Activated CD8-positive, alpha-beta T cell treated with anti-CD3 and anti-CD28 coated beads for 36 hours (primary cell): ENCODE results near the gene TRIM67. TPM values are rescaled to one million over a fixed set of nuclear protein-coding genes. Genes with fewer than 3 reads are reported as not detected.

Source experiments
- ATAC-seq: fragments of 200-7000 bp; cut with Tn5 transposase; one replicate; pipeline ENCODE4 v1.10.0; 2021; ENCODE audit warnings: mild to moderate bottlenecking, moderate library complexity
- CTCF ChIA-PET: fragments of 350-600 bp; sonication (Branson Sonifier 250); formaldehyde crosslinking; loops from one replicate; lab custom pipeline; 2021; ENCODE audit warnings: antibody characterized with exemption; lab: Charles Lee
- POLR2A ChIA-PET: fragments of 350-600 bp; sonication (Branson Sonifier 250); formaldehyde crosslinking; loops from one replicate; lab custom pipeline; 2021; ENCODE audit warnings: antibody characterized with exemption; lab: Charles Lee
- DNase-seq: peaks from one replicate; pipeline ENCODE4 v3.0.0-alpha.2; 2020
- H3K27ac Mint-ChIP-seq: one replicate; pipeline ENCODE4 v1.8.0; 2021; ENCODE audit warnings: mild to moderate bottlenecking, mixed read lengths
- H3K27me3 Mint-ChIP-seq: one replicate; pipeline ENCODE4 v1.8.0; 2021; ENCODE audit warnings: mixed read lengths
- H3K36me3 Mint-ChIP-seq: one replicate; pipeline ENCODE4 v1.8.0; 2021; ENCODE audit warnings: low read depth, mixed read lengths
- H3K4me1 Mint-ChIP-seq: one replicate; pipeline ENCODE4 v1.8.0; 2021; ENCODE audit warnings: low read depth, mixed read lengths
- H3K4me3 Mint-ChIP-seq: one replicate; pipeline ENCODE4 v1.8.0; 2021; ENCODE audit warnings: mild to moderate bottlenecking, moderate library complexity, mixed read lengths
- H3K9me3 Mint-ChIP-seq: one replicate; pipeline ENCODE4 v1.8.0; 2021; ENCODE audit warnings: mixed read lengths
- intact Hi-C: fragments of 100-400 bp; cut with micrococcal nuclease; formaldehyde crosslinking; loops from one replicate; pipeline ENCODE4 v1.10.0; 2022
- total RNA-seq, 2 experiments: library from RNA; stranded (reverse); gene quantifications; one replicate each; pipeline ENCODE4 v1.2.3, GENCODE V29; 2021
- TF ChIP-seq, protein P1 (sequence below): fragments of 200-600 bp; IDR thresholded peaks from one replicate; pipeline ENCODE4 v1.8.0; 2022; ENCODE audit warnings: antibody characterized with exemption, mild to moderate bottlenecking

Gene TRIM67
- total RNA-seq, 2 experiments from 2014 or later = not detected

DNA sequence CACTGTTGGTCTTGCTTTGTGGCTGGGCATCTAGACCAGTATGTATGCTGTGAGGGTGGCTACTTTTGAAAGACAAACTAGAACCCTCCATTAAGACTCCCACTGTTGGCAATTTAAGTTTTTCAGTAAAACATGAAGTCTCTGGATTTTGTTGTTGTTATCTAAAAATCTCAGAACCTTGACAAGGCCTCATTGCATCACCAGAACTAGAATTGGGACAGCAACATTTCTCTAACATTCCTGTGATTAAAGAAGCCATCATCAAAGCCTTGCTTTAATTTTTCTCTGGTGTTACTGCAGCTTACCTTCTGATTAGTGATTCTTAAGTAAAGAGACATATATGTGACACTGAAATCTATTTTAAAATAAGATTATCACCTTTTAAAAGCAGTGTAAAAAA is 4.5 kb downstream of the TRIM67 start:
- intact Hi-C loops = no loop called here
- no peak for DNase-seq
- no peak overlapping the region for H3K4me3 Mint-ChIP-seq
- ChIA-PET POLR2A (no interaction called here), CTCF (no interaction called here)
- no peaks in the 10 kb centered on the region for H3K9me3 Mint-ChIP-seq
- H3K36me3 Mint-ChIP-seq = no peaks in the 10 kb centered on the region
- no peak for ATAC-seq
- TF ChIP-seq, protein P1, sequence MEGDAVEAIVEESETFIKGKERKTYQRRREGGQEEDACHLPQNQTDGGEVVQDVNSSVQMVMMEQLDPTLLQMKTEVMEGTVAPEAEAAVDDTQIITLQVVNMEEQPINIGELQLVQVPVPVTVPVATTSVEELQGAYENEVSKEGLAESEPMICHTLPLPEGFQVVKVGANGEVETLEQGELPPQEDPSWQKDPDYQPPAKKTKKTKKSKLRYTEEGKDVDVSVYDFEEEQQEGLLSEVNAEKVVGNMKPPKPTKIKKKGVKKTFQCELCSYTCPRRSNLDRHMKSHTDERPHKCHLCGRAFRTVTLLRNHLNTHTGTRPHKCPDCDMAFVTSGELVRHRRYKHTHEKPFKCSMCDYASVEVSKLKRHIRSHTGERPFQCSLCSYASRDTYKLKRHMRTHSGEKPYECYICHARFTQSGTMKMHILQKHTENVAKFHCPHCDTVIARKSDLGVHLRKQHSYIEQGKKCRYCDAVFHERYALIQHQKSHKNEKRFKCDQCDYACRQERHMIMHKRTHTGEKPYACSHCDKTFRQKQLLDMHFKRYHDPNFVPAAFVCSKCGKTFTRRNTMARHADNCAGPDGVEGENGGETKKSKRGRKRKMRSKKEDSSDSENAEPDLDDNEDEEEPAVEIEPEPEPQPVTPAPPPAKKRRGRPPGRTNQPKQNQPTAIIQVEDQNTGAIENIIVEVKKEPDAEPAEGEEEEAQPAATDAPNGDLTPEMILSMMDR = no peak
- H3K27me3 Mint-ChIP-seq = peaks cover 42% of the 10 kb centered on the region
- no peak overlapping the region for H3K27ac Mint-ChIP-seq
- H3K4me1 Mint-ChIP-seq = peaks cover 6% of the 10 kb centered on the region

DNA sequence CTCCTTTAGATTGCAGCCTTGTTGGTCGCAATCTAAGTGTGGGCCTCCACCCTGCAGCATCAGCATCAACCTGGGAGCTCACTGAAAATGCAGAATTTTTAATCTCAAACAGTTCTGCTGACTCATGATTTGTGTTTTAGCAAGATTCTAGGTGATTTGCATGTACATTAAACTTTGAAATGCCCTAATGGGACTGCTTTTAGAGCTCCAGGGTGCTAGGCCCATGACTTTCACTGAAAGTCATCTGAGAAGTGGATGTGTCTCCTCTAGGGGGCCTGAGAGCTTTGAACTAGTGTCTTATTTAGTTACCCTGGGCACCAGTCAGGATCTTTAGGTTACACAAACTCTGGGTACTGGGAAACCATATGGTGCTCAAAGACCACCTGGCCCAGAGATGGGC is 9.0 kb downstream of the TRIM67 start:
- peaks cover 29% of the 10 kb centered on the region for H3K27me3 Mint-ChIP-seq
- POLR2A ChIA-PET = no interaction called here
- no peak for ATAC-seq
- H3K4me1 Mint-ChIP-seq = no peaks in the 10 kb centered on the region
- TF ChIP-seq, protein P1 = peak; percentile 15
- H3K27ac Mint-ChIP-seq = no peak overlapping the region
- H3K4me3 Mint-ChIP-seq = no peak overlapping the region
- H3K9me3 Mint-ChIP-seq = no peaks in the 10 kb centered on the region
- intact Hi-C loops = no loop called here
- CTCF ChIA-PET = no interaction called here
- no peaks in the 10 kb centered on the region for H3K36me3 Mint-ChIP-seq
- DNase-seq = no peak

DNA sequence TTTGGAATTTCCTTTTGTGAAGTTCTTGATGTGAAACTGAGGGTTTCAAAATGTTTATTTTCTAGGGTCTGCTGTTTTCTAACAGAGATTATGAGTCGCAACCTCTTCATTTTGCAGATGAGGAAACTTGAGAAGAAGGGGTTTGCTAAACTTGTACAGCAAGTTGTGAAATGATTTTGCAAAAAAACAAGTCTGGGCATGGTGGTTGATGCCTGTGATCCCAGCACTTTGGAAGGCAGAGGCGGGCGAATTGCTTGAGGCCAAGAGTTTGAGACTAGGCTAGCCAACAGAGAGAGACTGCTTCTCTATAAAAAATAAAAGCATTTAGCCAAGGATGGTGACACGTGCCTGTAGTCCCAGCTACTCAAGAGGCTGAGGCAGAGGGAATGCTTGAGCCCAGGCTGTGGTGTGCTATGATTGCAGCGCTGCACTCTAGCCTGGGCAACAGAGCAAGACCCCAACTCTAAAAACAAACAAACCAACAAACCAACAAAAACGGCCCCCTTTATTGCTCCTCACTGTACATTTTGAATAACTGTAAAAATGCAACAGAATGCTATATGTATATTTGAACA is 9.9 kb downstream of the TRIM67 start:
- H3K36me3 Mint-ChIP-seq = no peaks in the 10 kb centered on the region

DNA sequence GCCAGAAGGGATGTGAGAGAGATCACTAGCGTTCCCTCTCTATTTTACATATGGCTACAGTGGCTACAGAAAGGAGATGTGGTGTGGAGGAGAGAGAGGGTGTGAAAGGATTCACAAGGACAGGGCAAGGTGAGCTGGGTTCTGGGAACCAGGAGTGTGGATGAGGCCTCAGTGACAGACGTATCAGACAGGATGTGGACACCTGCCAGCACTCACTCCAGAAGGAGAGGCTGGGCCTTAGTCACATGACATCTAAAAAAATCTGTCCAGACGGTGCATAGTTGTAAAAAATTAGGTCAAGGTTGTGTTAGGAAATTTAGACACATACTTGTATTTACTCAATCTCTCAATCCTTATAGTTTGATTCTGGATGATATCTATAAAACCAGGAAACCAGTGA is 10.6 kb downstream of the TRIM67 start:
- Mint-ChIP-seq H3K36me3 (no peaks in the 10 kb centered on the region), H3K9me3 (no peaks in the 10 kb centered on the region), H3K27ac (no peak overlapping the region), H3K4me3 (no peak overlapping the region), H3K4me1 (no peaks in the 10 kb centered on the region), H3K27me3 (peaks cover 29% of the 10 kb centered on the region)
- CTCF ChIA-PET = interaction anchor here (1.3 to 1.6 kb wide), 2 partner anchors 10 to 16 kb away, joined by 4 read pairs; no protein-coding TSS in a partner anchor
- intact Hi-C loops = no loop called here
- DNase-seq = no peak
- no peak for ATAC-seq
- TF ChIP-seq, protein P1 = no peak
- POLR2A ChIA-PET = interaction anchor here (0.8 kb wide), 1 partner anchor 10 kb away, joined by 4 read pairs; no protein-coding TSS in a partner anchor

More for the DNA sequence above, 9.9 kb downstream of the TRIM67 start:
- no peak for ATAC-seq
- H3K4me3 Mint-ChIP-seq = no peak overlapping the region
- TF ChIP-seq, protein P1 = no peak
- intact Hi-C loops = no loop called here
- no peaks in the 10 kb centered on the region for H3K4me1 Mint-ChIP-seq
- no peak for DNase-seq
- CTCF ChIA-PET = interaction anchor here (1.3 to 1.6 kb wide), 2 partner anchors 10 to 16 kb away, joined by 4 read pairs; no protein-coding TSS in a partner anchor
- peaks cover 28% of the 10 kb centered on the region for H3K27me3 Mint-ChIP-seq
- POLR2A ChIA-PET = no interaction called here
- H3K9me3 Mint-ChIP-seq = no peaks in the 10 kb centered on the region
- H3K27ac Mint-ChIP-seq = no peak overlapping the region

DNA sequence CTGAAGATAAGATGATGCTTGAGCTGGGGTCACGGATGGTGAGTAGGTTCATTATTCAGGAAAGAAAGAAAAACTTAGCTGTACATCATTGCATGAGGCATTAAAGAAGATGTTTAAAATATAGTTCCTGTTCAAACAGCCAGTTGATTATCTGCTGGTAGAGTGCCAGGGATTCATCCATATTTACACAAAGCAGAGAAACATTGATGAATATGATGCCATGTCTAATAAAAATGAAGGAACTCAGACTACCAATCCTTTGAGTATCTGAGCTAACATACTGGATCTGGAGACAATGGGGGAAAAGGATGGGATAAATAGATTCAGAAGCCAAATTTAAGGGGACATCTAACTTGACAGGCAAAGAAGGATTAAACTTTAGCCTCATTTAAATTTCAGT is 14.6 kb downstream of the TRIM67 start:
- POLR2A ChIA-PET = no interaction called here
- no peaks in the 10 kb centered on the region for H3K9me3 Mint-ChIP-seq
- ATAC-seq = no peak
- H3K27ac Mint-ChIP-seq = no peak overlapping the region
- TF ChIP-seq, protein P1 = no peak
- H3K4me1 Mint-ChIP-seq = no peaks in the 10 kb centered on the region
- CTCF ChIA-PET = no interaction called here
- intact Hi-C loops = no loop called here
- no peak for DNase-seq
- no peak overlapping the region for H3K4me3 Mint-ChIP-seq
- peaks cover 27% of the 10 kb centered on the region for H3K27me3 Mint-ChIP-seq
- no peaks in the 10 kb centered on the region for H3K36me3 Mint-ChIP-seq
